Stomach (tissue), 9 donors: Measurements from ENCODE around the gene CBL. TPM values are rescaled to one million over a fixed set of nuclear protein-coding genes. Genes with fewer than 3 reads are reported as not detected.

Experiments
- DNase-seq, 2 donors: peaks; one replicate each; pipeline versions ENCODE4 v3.0.0 to v3.0.0-alpha.2; 2013 to 2019
- H3K27ac ChIP-seq, 5 donors: fragments of 200-600 bp in 4 of 5; sonication (generic) in 4 of 5; one replicate each; pipeline ENCODE4 v1.5.1; 2013 to 2019; ENCODE audit warnings: mild to moderate bottlenecking in 1 of 5, moderate library complexity in 1 of 5
- H3K27me3 ChIP-seq, 3 donors: fragments of 200-600 bp; sonication (generic); one replicate each; pipeline ENCODE4 v1.5.1; 2017 to 2019; ENCODE audit warnings: mixed run types in 1 of 3
- H3K36me3 ChIP-seq, 4 donors: fragments of 200-600 bp; sonication (generic); 1 replicate in 3 of 4; 2 replicates in 1 of 4; pipeline ENCODE4 v1.5.1; 2016 to 2019
- H3K4me1 ChIP-seq, 4 donors: fragments of 200-600 bp; sonication (generic); one replicate each; pipeline ENCODE4 v1.5.1; 2016 to 2019
- H3K4me3 ChIP-seq, 4 donors: fragments of 200-600 bp; sonication (generic) in 3 of 4; one replicate each; pipeline ENCODE4 v1.5.1; 2016 to 2019; ENCODE audit warnings: mild to moderate bottlenecking in 1 of 4
- H3K9me3 ChIP-seq, 4 donors: fragments of 200-600 bp; sonication (generic); one replicate each; pipeline ENCODE4 v1.5.1; 2016 to 2019
- EP300 ChIP-seq: sonication (generic); formaldehyde crosslinking; IDR thresholded peaks from one replicate; pipeline ENCODE4 v1.6.1; 2017; ENCODE audit warnings: antibody characterized with exemption
- POLR2A ChIP-seq, 4 donors: fragments of 450-650 bp; IDR thresholded peaks; one replicate each; pipeline ENCODE4 v1.6.1; 2016; ENCODE audit warnings: antibody characterized with exemption in 4 of 4, control low read depth in 2 of 4, mild to moderate bottlenecking in 1 of 4, moderate library complexity in 1 of 4
- POLR2AphosphoS5 ChIP-seq, 3 donors: sonication (generic); formaldehyde crosslinking; IDR thresholded peaks; one replicate each; pipeline ENCODE4 v1.6.1; 2016; ENCODE audit warnings: antibody characterized with exemption in 3 of 3
- WGBS, 5 donors: extraction: QIAGEN DNeasy Blood & Tissue Kit in 3 of 5; methylation state at CpG; one replicate each; pipeline versions ENCODE4 v1.1.5 to v1.1.7; 2013 to 2018; 5-methylcytosine and 5-hydroxymethylcytosine counted together
- intact Hi-C: fragments of 100-400 bp; cut with DNase I; formaldehyde crosslinking; loops from one replicate; pipeline ENCODE4 v1.15.1; 2023; ENCODE audit warnings: low total_unique reads
- polyA plus RNA-seq, 3 donors: library from polyadenylated mRNA; stranded (reverse); fragments of 200-250 nt; gene quantifications; one replicate each; pipeline ENCODE4 v1.2.3, GENCODE V29; 2013
- total RNA-seq, 5 donors: library from RNA; depleted of rRNA; stranded (reverse); fragments of >200 nt; gene quantifications; one replicate each; pipeline versions ENCODE4 v1.1.0 to v1.2.3, GENCODE V29; 2014 to 2016
- TF ChIP-seq, protein P1 (sequence below), 7 experiments: fragments of 450-650 bp in 4 of 7; fragments of 200-600 bp in 3 of 7; sonication (generic) in 3 of 7; IDR thresholded peaks; one replicate each; pipeline ENCODE4 v1.5.1; 2016 to 2019; ENCODE audit warnings: antibody characterized with exemption in 7 of 7, control low read depth in 2 of 7, mild to moderate bottlenecking in 1 of 7
- donor health status: healthy with polysubstance abuse.
- donor health status: Bipolar disorder and iron deficiency.
- donor health status: healthy.

Gene CBL
- total and polyA plus RNA-seq, 8 donors, result 1.4 to 13.8 (median 7.9) TPM

DNA sequence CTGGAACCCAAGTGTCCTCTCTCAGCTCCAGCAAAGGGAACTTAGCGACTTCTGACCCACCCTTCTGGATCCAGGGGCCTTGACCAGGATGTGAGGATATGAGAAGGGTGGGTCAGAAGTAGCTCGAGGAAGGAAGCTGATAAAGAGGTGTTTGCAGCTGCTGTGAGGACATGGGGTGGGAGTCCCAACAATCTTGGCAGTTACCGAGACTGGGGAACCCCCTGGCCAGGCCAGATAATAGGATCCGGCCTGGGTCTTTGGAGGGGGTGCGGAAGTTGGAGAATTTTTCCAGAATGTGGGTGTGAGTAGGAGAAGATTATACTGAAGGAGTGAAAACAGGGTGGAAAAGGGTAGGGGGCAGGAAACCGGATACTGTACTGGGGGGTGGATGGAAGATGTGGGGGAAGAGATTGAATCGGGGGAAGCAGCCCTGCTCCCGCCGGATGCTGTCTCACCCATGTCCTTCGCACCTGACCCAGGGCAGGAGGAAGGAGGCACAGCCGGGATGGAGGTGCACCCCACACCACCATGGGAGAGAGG is 113.6 kb downstream of the CBL start:
- Histone ChIP-seq H3K36me3 (peaks cover 0 to under 1% (median 0%) of the 10 kb centered on the region in 4 donors), H3K4me1 (peaks cover 54 to 85% (median 76%) of the 10 kb centered on the region in 4 donors), H3K9me3 (no peaks in the 10 kb centered on the region), H3K27me3 (peaks cover 0 to 66% (median 44%) of the 10 kb centered on the region in 3 donors), H3K27ac (peak overlapping the region; percentile 8 to 95 (median 91)), H3K4me3 (no peak overlapping the region)
- TF ChIP-seq POLR2AphosphoS5 (IDR thresholded peaks at IDR 0.05), result no peak
- TF ChIP-seq, protein P1, sequence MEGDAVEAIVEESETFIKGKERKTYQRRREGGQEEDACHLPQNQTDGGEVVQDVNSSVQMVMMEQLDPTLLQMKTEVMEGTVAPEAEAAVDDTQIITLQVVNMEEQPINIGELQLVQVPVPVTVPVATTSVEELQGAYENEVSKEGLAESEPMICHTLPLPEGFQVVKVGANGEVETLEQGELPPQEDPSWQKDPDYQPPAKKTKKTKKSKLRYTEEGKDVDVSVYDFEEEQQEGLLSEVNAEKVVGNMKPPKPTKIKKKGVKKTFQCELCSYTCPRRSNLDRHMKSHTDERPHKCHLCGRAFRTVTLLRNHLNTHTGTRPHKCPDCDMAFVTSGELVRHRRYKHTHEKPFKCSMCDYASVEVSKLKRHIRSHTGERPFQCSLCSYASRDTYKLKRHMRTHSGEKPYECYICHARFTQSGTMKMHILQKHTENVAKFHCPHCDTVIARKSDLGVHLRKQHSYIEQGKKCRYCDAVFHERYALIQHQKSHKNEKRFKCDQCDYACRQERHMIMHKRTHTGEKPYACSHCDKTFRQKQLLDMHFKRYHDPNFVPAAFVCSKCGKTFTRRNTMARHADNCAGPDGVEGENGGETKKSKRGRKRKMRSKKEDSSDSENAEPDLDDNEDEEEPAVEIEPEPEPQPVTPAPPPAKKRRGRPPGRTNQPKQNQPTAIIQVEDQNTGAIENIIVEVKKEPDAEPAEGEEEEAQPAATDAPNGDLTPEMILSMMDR (IDR thresholded peaks at IDR 0.05), result no peak
- TF ChIP-seq POLR2A (IDR thresholded peaks at IDR 0.05), result no peak
- TF ChIP-seq EP300, result no peak
- WGBS, 5 donors, result 38 to 47% (median 43%) methylated on average over 11 of the region's 11 CpGs
- intact Hi-C loops, result no loop called here
- peak in 1 of 2 donors; percentile 74 for DNase-seq

DNA sequence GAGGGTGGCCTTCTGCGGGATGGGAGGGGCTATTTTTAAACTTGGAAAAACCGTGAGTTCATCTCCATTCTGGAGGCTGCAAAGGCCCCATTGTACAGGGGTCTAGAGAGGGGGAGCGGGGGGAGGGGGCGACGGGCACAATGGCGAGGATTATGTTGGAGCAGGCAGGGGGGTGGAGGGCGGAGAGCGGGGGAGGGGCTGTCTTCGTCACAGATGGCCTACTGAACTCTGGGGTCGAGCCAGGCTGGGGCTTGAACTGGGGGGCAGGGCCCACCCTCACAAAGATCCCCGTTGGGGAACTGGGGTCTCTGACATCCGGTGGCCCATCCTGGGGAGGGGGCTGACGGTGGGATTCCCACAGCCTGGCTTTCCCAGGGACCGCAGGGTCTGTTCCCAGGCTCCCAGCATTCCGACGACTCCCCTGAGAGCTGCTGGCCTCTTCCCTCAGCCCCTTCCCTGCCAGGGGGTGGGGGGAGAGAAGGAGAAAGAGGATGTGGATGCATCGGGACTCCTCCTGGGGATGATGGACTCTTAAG is 114.2 kb downstream of the CBL start:
- H3K9me3 ChIP-seq, result no peaks in the 10 kb centered on the region
- 34 to 44% (median 36%) methylated on average over 13 to 17 of the region's 17 CpGs for WGBS, 5 donors
- H3K27ac ChIP-seq, result peak overlapping the region; percentile 80 to 95 (median 91)
- TF ChIP-seq EP300, result no peak
- TF ChIP-seq, protein P1 (IDR thresholded peaks at IDR 0.05), result no peak
- TF ChIP-seq POLR2A (IDR thresholded peaks at IDR 0.05), result no peak
- TF ChIP-seq POLR2AphosphoS5 (IDR thresholded peaks at IDR 0.05), result no peak
- intact Hi-C loops, result no loop called here
- H3K4me3 ChIP-seq, result peak overlapping the region; percentile 50 to 66 (median 52)
- peaks cover 0 to 60% (median 39%) of the 10 kb centered on the region in 3 donors for H3K27me3 ChIP-seq
- peak in 1 of 2 donors; percentile 83 for DNase-seq
- H3K4me1 ChIP-seq, result peaks cover 48 to 80% (median 70%) of the 10 kb centered on the region in 4 donors
- H3K36me3 ChIP-seq, result no peaks in the 10 kb centered on the region

DNA sequence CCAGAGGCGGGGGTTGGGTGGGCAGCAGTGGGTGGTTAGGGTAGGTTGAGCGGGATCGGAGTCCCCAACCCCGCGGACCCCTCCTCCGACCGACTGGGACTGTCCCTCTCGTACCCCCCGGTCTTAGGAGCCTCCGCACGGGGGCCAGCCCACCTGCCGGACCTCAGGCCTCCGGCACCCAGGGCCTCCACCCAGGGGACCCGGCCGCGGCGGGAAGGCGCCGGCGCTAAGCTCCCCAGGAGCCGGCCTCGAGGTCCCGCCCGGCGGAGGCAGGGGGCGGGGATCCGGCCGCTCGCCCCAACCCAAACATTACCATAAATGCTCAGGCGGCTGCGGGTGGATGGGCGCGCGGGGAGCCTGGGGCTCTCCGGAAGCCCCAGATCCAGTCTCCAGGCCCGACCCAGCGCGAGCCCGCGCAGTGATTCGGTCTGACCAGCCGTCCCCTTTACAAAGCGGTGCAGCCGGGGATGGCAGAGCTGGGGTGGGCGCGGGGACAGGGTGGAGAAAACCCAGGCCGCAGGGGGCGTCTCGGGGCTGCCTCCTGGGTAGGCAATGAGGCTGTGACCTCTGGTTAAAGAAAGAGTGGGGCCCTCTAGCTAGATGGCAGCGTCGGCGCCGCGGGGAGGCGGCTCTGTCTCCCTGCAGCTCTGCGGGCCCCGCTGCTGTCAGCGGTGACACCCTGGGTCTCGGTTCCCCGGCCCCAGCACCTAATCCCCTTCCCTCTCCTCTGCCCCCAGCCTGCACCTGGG is 114.8 kb downstream of the CBL start:
- peaks cover 42 to 74% (median 64%) of the 10 kb centered on the region in 4 donors for H3K4me1 ChIP-seq
- intact Hi-C loops, result no loop called here
- H3K27me3 ChIP-seq, result peaks cover 0 to 54% (median 32%) of the 10 kb centered on the region in 3 donors
- DNase-seq, result peak; percentile 64 to 92
- peak overlapping the region; percentile 50 to 66 (median 52) for H3K4me3 ChIP-seq
- no peaks in the 10 kb centered on the region for H3K36me3 ChIP-seq
- H3K27ac ChIP-seq, result peak overlapping the region; percentile 80 to 95 (median 91)
- no peaks in the 10 kb centered on the region for H3K9me3 ChIP-seq
- WGBS, 5 donors, result 0 to 3% (median 2%) methylated on average over 29 to 60 of the region's 60 CpGs
- TF ChIP-seq, protein P1 (IDR thresholded peaks at IDR 0.05), result no peak
- TF ChIP-seq POLR2AphosphoS5 (IDR thresholded peaks at IDR 0.05) (peak; percentile 41 to 42 (median 42)), POLR2A (IDR thresholded peaks at IDR 0.05) (no peak)

DNA sequence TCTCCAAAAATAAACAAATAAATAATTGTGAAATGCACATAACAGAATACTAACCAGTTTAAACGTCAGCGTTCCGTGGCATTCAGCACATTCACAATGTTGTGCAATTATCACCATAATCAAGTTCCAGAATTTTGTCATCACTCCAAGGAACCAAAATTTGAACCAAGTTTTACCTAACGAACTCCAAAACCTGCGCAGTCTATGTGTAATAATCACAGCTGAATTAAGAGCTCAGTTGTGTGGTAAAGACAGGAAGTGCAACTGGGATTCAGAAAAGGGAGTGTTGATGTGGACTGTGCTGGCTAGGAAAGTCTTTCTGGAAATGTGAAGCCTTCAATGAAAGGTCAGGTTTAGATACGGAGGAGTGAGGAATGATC is 116.2 kb downstream of the CBL start:
- Histone ChIP-seq H3K4me1 (peaks cover 31 to 61% (median 51%) of the 10 kb centered on the region in 4 donors), H3K27ac (peak overlapping the region in 4 of 5 donors; percentile 90 to 95 (median 92)), H3K27me3 (peaks cover 0 to 40% (median 20%) of the 10 kb centered on the region in 3 donors), H3K9me3 (no peaks in the 10 kb centered on the region), H3K36me3 (no peaks in the 10 kb centered on the region), H3K4me3 (no peak overlapping the region)
- TF ChIP-seq POLR2A (IDR thresholded peaks at IDR 0.05) (no peak), POLR2AphosphoS5 (IDR thresholded peaks at IDR 0.05) (no peak), EP300 (no peak)
- TF ChIP-seq, protein P1 (IDR thresholded peaks at IDR 0.05), result no peak
- DNase-seq, result peak in 1 of 2 donors; percentile 30
- WGBS, 5 donors, result 59 to 67% (median 63%) methylated on average over 6 of the region's 6 CpGs
- intact Hi-C loops, result no loop called here
